HG03342 (cell line): ENCODE measurements around the gene EPB41L4A.

Experiments used
- ATAC-seq: cut with Tn5 transposase; IDR thresholded peaks from one replicate; pipeline ENCODE4 v1.9.1; 2021; ENCODE audit warnings: mild to moderate bottlenecking, moderate library complexity; ENCODE audit not compliant: unreplicated experiment

Gene EPB41L4A

DNA sequence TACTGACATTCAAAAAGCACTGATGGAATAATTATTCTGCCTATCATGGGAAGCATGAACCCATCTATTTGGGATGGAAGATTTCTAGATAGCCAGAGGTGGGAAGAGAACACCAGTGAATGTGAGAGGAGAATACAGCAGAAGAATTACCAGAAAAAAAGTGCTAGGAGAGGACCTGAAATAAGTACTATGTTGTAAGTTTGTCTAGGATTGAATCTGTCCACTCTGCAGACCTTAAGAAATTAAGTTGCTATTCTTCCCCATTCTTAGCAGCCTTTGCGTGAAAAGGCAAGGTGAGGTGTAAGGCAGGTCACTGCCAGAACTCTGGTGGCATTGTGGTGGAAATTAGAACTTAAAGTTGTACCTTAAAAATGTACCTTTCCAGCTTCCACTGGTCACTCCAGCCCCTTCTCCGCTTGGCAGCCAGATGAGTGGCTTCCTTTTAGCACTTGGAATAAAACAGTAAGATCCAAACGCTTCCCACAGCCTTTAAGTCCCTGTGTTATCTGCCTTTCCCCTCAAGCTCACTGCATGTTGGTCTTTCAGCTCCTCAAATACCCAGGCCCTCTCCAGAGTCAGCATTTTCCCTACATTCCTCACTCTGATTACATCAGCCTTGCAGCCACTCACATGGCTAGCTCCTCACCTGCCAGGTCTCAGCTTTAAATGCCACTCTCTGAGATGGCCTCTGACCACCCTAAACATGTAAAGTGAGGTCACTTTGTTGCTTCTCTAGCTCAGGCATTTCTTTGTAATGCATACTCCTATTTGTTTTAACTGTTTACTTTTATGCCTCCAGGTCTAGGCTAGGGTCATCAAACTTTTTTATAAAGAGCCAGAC lies 253.0 kb downstream of the EPB41L4A start:
- no peak for ATAC-seq

DNA sequence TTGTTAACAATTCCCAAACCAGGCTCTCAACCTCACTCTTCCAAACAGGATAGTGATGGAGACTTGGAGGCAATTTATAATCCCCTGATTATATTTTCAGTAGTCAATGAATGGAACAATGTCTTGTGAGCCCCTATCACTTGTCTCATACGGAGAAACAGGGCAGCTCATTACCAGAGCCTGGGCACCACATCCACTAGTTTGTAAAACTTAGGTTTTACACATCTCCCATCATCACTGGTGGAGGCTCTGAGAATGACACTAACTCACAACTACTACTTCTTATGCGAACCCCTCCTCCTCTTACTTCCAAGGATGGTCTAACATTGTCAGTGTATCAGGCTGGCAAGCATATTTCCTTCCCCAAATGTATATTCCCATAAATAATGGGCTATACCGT lies 253.7 kb downstream of the EPB41L4A start:
- ATAC-seq, result no peak

DNA sequence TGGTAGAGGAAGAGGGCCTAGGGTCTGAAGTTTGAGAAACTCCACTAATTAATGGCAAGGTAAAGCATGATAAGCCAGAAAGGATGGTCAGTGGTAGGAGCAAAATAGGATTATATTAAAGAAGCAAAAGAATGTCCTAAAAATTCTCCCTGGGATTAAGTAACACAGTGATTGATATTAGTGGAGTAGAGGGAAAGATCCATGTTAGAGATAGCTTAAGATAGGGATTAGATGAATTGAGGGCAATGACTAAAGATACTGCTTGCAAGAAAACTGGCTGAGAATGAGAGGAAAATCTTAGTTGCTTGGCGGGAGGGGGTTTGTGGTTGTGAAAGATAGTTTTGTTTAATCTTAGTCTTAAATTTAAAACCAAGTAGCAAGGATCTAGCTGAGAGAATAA lies 255.6 kb downstream of the EPB41L4A start:
- no peak for ATAC-seq

DNA sequence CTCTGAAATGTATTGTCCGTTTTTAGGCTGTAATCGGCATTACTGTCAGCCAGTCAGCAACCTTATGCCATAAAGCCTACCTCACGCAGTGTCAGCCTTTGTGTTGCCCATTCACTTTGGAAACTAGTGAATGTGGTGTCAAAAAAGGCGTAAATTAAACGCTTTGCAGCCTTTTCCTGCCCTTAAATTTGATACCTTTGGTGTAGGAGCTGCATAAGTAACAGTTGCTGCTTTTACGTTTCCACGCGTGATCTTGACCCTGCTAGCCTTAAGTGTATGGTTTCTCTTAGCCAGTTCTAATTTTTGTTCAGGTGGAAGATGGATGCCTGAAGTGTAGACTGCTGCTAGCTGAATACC lies 257.7 kb downstream of the EPB41L4A start:
- ATAC-seq, result no peak

DNA sequence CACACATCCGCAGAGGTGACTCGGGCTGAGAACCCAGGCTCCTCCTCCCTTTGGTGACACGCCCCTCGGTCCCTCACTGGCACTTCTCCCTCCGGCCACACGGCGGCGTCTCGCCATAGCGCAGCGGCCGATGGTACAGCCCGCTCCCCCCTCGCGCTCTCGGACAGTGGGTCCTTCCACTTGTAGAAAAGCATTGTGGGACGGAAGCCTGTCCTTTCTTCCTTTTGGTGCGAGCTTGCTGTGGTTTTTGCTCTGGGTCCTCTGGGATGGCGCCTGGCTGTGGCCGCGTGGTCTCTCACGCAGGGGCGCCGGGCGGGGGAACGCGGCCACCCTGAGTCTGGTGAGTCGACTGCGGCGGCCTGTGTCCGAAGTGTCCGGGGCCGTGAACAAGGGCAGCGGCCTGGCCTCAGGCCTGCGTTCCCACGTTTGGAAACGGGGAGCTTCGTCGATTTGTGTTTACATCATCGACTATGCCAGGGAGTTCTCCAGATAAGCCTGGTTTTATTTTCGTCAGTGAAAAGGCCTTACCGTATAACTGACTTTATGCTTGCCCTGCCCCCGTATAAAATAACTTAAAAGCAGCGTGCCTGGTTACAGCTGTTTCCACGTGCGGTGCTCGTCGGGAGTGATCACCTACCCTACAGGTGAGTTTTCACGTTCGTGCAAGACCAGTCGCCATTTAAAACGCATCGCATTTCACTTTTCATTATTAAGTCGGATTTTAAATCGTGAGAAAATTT lies 258.3 kb downstream of the EPB41L4A start:
- peak; percentile 99 for ATAC-seq

DNA sequence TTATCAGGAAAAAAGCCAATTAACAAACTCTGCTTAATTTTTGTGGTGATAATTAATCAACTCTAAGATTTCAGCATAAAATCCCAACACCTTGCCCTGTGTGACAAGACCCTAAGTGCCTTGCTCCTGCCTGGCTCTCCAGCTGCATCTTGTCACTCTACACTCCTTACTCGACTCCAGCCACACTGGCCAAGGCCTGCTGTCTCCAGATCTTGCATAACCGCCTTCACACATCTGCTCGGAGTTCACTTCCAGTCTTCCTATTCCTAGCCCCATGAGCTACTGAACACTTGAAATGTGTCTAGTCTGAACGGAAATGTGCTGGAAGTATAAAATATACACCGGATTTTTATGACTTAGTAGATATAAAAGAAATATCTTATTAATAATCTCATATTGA lies 259.6 kb downstream of the EPB41L4A start:
- ATAC-seq, result no peak

DNA sequence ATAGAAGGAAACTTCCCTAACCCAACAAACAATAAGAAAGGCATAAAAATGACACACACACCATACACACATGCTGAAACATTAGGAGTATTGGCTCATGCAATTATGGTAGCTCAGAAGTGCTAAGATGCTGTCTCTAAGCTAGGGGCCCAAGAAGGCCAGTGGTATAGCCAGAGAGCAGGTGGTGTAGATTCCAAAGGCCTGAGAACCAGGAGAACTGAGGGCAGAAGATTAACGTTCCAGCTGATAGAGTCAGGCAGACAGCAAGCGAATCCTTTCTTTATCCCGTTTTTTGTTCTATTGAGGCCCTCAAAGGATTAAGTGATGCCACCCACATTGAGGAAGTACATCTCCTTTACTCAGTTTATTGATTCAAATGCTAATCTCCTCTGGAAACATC lies 262.9 kb downstream of the EPB41L4A start:
- no peak for ATAC-seq

DNA sequence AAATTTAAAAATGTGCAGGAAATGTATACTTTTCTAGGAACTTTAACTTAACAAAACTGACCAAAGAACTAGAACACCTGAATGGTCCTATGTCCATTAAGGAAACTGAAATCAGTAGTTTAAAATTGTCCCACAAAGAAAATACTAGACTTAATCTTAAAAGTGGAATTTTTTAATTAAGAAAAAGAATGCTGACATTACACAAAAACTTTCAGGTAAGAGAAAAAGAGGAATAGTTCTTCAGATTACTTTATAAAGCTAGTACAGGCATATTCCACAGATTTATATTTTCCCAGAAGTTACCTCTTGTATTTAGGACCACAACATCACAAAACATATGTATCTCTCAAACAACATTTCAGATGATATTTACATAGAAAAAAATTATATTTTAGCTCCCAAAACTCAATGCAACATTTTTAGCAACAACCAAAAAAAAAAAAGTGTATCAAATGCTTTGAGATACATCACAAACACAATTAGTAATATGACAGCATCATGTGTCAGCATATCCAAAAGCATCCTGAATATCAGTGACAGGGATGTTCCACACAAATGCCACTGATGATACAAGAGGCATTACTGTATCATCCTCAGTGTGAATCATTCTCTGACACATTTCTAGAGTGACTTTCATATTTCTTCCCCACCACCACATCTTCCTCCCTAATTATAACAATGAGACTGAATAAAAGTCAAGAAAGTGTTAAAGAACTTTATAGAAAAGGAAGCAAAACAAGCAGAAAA lies 264.0 kb downstream of the EPB41L4A start:
- no peak for ATAC-seq

DNA sequence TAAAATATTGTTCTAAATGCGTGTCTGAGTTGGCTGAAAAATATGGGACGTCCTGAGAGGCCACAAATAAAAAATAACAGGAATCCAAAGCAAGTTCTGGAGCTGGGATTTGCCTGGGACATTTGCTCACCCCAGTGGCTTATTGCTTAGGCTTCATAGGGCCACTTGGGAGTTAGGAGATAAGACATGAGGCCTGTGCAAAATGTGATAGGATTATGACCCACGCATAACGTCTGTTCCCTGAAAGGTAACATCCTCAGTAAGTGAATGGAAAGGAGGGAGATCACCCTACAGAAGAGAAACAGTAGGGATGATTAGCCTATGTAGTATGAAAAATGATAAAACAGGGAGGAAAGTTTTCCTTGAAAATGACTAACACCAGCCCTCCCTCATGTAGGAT lies 269.4 kb downstream of the EPB41L4A start:
- no peak for ATAC-seq

DNA sequence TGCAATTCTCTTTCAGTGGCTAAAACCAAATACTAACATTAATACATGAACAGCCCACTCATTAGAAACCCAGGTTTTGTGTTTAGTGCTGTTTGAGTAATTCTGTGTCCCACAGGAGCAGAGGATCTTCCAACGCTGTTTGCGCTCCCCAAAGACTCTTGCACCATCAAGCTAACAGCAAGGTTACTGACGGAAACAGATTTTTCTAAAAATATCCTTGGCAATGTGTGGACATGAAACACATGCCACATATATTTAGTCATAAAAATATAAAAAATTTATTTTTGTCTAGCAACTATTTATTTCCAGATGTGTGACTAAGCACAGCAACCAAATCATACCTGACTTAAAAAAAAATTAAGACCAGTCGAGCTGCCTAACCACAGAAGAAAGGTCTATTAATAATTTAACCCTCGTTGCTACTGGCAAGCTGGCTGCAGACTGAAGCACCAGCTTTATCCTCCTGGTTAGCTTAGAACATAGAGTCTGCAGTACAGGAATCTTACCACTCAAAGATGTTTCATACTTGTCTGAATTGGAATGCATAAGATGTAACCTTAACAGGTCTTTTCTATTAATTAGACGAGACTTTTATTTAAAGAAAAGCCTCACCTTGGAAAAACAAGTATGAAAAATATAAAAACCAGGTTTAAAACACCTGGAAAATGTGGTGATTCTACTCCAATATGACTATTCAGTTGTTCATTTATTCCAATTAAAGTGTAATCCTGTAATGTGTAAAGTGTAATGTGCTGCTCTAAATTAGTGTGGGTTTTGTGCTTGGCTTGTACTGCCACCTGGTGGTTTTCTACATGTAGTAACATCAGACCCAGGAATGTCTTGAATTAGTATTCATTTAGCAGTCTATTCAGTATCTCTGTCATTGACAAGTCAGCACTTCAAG lies 272.5 kb downstream of the EPB41L4A start:
- ATAC-seq, result peak; percentile 73

DNA sequence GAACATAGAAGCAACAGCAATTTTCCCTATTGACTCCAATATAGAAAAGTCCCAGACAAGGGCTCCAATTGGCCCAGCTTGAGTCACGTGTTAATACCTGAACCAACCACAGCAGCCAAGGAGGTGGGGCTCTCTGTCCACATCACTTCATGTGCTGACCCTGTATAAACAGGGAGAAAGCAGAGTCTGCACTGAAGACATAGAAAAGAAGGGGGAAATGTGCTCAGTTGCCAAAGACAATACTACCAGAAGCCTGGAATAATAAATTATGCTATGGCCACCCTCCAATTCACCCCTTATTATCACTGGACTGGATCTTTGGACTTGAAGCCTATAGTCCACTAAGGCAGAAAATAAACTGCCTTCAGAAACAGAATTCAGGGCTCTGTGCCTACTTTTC lies 275.4 kb downstream of the EPB41L4A start:
- ATAC-seq, result no peak

DNA sequence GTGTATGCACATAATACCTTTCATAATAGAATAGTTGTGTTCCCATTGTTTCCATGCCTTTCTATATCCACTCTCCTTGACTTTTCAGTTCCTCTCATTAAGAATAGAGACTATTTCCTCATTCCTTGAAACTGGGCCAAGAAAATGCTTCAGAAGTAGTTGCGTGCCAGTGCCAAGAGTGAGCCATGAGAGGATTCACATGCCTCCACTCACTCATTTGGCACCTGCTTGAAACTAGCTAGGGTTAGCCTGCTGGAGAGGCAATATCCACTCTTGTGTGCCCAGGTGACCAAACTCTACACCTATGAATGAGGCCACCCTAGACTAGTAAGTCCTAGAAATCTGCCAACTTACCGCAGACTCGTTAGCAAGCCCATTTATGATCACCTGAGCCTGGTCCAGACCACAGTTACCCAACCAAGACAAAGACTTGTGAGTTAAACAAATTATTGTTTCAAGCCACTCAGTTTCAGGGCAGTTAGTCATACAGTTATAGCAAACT lies 276.3 kb downstream of the EPB41L4A start:
- ATAC-seq, result peak; percentile 33

DNA sequence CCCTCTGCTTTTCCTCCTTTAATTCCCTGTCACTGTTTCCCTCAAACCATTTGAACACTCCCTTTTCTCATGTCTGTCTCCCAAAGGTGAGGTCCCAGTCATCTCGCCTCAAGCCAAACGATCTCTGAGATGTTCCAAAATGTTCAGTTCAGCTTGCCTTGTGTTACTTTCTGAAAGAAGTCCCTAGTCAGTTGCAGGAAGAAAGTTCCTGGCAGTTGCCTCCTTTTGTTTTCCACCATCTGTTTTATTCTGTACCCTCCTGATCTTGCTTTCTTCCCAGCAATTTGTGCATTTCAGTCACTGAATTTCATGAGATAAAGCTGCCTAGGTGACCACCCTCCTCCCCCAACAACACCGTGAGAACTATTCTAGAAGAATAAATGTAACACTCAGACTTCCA lies 277.5 kb downstream of the EPB41L4A start:
- no peak for ATAC-seq

DNA sequence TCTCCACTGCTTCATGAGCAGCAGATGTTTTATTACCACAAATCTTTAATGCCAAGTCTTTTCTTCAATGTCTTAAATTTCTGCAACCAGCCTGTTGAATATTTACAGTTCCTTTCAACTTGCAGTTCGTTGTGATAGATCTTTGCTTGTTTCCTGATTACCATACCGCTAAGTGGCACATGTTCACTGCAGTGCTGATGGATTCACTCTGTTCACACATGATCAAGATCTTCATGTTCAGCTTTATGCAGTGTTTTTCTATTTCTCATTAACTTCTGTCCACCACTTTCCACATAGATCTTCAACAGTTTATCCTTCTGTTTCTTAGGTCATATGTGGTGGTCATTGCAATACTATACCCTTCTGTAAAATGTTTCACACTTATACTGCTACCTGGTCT lies 280.6 kb downstream of the EPB41L4A start:
- ATAC-seq, result no peak

DNA sequence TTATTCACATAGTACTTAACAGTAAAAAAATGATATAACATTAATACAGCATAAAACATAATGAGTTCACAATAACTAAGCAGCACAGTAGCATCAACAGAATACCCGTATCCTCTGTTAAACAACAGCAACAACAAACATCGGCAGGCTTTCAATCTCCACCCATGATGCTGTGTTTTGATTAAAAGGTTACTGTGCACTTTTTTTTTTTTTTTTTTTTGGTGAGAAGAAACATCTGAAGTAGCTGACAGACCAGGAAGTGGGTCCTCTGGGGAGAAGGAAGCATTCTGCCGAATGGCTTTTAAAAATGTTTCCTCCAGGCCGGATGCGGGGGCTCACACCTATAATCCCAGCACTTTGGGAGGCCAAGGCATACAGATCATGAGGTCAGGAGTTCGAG lies 282.3 kb downstream of the EPB41L4A start:
- no peak for ATAC-seq

DNA sequence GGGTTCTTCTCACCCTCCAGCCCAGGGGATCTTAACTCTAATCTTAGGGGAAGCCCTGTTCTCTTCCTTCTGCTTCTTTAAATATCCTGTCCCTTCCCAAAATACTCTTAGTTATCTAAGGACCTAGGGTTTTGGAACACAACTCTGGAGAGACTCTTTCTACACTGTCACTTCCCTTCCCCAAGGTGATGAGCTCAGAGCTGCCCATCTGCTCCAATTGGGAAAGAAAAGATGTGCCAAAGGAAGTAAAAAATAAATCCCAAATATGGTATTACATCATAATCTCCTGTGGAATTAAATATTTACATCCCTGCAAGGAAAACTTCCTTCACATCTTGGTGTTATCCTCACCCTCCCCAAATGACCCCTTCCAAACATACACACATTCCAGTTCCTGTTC lies 291.2 kb downstream of the EPB41L4A start:
- ATAC-seq, result no peak

DNA sequence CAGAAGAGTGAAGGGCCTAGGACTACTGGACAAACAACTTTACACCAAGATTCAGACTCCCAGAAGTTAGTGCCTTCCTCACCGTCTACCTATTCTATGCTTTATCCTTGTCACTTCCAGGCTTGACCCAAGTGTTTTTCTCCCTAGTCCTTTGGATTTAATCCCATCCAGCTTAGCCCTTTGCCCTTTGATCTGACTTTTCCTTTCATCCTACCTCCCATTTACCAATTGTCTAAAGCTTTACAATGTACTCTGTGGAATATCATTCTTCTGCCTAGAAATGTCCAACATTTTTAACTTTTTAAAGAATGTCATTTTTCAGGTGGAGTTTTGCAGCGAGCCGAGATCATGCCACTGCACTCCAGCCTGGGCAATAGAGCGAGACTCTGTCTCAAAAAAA lies 292.1 kb downstream of the EPB41L4A start:
- no peak for ATAC-seq

DNA sequence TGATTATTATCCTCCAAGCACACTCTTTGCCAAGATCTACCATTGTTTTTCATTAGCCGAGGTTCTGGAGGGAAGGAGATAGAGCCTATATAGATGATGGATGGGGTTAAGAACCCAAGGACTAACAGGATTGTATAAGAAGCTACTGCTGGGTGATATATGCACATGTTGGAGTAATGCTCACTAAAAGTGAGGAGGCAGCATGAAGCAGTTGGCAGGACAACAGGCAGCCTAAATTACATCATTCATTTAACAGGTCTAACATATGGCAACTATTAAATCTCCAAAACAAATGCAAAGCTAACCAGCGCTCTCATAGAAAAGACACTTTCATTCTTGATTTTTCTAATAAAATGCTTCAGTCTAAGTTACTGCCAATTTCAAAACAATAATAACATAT lies 293.2 kb downstream of the EPB41L4A start:
- ATAC-seq, result no peak

DNA sequence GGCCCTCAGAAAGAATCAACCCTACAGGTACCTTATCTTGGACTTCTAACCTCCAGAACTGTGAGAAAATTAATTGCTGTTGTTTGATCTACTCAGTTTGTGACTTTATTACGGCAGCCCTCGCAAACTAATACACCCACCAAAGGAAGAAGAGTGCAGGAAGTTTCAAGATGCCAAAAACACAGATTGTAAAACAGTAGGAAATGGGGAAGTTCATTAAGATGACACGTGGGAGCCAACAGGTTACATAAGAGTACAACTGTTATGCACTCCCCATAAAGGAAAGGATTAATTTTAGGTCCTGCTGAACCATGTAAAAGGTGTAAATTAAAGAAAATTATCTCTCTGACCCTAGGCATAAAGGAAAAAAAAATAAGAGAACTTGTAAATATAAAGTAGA lies 294.3 kb downstream of the EPB41L4A start:
- no peak for ATAC-seq

DNA sequence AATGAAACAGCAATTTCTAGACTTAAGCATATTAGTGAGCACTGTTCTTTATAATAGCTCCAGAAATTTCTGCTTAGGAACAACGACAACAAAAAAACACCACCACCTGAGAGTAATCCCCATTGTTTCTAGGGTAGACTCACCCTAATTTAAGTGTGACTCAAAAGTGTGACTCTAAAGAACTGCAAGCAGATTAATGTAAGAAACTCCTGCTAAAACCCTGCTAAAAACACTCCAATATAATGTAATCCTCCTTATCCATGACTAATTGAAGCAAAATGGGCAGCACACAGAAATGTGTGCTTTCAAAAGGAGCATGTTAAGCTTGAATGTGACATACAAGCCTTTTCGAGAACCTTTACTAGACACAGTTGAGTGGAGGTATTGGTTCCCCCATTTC lies 296.0 kb downstream of the EPB41L4A start:
- no peak for ATAC-seq

DNA sequence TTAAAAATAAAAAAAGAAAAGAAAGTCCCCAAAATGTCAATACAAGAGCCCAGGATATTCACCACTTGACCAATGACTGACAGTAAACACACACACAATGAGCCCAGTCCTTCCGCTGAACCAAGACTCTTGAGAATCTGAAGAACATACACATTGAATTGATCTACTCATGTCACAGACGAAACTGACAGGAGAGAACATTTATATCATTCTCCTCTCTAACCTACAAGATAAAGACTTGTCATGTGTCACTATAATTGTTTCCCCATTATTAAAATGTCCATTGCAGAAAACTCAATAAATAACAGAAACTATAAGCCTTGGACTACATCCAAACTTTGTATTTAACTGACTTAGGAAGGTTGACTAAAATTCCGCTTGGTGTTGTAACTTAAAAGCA lies 296.7 kb downstream of the EPB41L4A start:
- ATAC-seq, result no peak
